ENCODE data around the gene PTPN13.

DNA sequence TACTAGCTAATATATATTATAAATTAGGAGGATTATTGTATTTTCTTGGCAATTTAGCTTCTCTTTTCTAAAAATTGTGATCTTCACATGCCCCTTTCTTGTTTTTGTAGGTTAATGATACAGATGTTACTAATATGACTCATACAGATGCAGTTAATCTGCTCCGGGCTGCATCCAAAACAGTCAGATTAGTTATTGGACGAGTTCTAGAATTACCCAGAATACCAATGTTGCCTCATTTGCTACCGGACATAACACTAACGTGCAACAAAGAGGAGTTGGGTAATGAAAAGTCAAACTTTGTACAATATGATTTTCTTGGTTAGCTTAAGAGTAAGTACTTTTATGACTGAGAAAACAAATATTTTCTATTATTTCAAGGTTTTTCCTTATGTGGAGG lies 180.9 kb downstream of the PTPN13 start:
- TF ChIP-seq CTCF (conservative IDR thresholded peaks at IDR 0.05; ENCODE audit: low read depth, low read length), result no peak
- TF ChIP-seq EZH2phosphoT487 (IDR thresholded peaks at IDR 0.05; ENCODE audit: borderline replicate concordance, low read length), result no peak
- no peak for TF ChIP-seq EZH2 (IDR thresholded peaks at IDR 0.05; ENCODE audit: low read length, unreplicated experiment)
